22Rv1 (cell line): ENCODE measurements around the gene MAP7.

Experiments
- H3K27ac ChIP-seq: fragments of 450-650 bp; 2 replicates; pipeline ENCODE4 v1.5.1; 2017
- ZFX ChIP-seq: fragments of 450-650 bp; IDR thresholded peaks from 2 replicates; pipeline ENCODE4 v1.6.1; 2017; ENCODE audit warnings: antibody characterized with exemption, borderline replicate concordance
- TF ChIP-seq, protein P1 (sequence below): fragments of 450-650 bp; IDR thresholded peaks from 2 replicates; pipeline ENCODE4 v1.5.1; 2017; ENCODE audit warnings: mild to moderate bottlenecking

MAP7 gene

DNA sequence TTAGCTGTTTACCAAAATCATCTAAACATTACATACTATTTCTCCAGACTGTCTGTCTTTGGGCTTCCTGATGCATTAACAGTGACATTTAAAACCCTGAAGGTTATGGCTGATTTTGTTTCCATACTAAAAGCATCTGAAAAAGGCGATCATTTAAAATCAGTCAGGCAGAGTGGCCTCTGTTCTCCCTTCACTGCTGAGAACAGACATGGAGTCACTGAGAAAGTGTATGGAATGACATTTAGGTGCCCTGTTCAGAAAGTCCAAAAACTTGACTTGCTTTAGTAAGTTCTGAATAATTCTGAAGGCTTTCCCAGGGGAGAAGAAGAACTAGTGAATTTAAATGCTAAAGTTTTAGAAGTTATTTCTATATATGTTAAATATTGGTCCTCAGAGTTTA lies 83.0 kb downstream of the MAP7 start:
- H3K27ac ChIP-seq = no peak overlapping the region
- no peak for TF ChIP-seq ZFX
- TF ChIP-seq, protein P1, sequence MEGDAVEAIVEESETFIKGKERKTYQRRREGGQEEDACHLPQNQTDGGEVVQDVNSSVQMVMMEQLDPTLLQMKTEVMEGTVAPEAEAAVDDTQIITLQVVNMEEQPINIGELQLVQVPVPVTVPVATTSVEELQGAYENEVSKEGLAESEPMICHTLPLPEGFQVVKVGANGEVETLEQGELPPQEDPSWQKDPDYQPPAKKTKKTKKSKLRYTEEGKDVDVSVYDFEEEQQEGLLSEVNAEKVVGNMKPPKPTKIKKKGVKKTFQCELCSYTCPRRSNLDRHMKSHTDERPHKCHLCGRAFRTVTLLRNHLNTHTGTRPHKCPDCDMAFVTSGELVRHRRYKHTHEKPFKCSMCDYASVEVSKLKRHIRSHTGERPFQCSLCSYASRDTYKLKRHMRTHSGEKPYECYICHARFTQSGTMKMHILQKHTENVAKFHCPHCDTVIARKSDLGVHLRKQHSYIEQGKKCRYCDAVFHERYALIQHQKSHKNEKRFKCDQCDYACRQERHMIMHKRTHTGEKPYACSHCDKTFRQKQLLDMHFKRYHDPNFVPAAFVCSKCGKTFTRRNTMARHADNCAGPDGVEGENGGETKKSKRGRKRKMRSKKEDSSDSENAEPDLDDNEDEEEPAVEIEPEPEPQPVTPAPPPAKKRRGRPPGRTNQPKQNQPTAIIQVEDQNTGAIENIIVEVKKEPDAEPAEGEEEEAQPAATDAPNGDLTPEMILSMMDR = no peak

DNA sequence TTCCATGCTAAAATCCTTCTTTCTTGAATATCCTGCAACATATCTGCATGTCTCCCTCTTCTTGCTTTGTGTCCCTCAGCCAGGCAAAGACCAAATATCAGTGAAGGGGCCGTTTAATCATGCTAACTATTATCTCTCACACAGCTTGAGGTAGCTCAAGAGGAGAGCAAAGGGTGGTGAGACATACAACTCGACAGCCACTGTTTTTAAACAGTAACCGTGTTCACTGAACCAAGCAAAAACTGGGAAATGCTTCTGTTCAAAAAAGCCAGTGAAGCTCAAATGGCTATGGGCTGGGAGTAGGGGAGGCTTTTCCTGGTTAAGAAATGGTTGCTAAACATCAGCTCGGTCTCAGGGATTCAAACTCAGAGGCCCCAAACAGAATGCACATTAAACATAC lies 83.4 kb downstream of the MAP7 start:
- no peak overlapping the region for H3K27ac ChIP-seq
- TF ChIP-seq, protein P1 = no peak
- no peak for TF ChIP-seq ZFX

DNA sequence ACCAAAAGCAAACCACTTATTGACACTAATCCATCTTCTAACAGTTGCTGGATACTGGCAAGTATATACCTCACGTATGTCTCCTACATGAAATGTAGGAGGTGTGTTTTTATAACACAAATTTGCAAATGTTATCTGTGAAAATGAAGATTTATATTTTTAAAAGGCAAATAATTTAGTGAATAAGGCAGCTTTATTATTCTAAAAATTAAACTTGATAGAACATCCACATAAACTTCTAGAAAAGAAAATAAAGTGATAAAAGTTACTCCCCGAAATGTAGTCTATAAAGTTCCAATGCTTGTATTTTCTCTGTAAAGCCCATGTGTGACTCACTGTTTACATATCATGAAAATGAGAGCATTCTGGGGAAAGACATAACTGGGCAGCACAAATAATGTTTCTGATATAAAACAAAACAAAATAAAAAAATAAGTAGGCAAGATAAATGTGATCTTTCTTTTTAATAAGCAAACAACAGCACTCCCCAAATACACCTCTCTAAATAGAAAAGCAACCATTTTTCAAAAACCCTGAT lies 84.4 kb downstream of the MAP7 start:
- TF ChIP-seq, protein P1 = no peak
- no peak for TF ChIP-seq ZFX
- no peak overlapping the region for H3K27ac ChIP-seq

DNA sequence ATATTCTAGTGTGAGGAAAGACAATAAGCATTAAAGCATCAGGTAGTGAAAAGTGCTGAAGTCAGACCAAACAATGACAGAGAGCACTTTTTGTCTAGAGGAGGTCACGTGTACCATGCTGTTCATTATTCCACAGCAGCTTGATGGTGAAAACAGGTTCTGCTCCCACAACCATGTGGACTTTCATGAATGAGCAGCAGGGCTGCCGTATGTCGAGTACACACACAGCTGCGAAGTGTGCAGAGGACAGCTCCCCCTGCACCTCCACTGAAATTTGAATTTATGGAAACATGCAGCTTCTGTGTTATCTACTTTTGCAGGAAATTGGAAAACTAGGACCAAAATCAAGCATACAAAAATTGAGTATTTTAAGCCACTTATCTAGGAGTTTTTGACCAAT lies 85.3 kb downstream of the MAP7 start:
- no peak for TF ChIP-seq ZFX
- TF ChIP-seq, protein P1 = no peak
- H3K27ac ChIP-seq = no peak overlapping the region

DNA sequence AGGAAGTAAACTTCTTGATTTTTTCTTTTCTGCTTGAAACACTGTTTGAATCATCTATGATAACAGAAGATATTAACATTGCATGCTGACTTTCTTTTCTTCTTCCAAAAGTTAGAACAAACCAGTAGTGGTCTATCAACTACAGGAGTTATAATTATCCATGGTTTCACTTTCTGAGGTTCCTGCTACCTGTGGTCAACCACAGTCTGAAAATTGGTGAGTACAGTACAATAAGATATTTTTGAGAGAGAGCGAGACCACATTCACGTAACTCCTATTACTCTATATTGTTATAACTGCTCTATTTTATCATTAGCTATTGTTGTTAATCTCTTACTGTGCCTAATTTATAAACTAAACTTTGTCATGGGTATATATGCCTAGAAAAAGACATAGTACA lies 86.1 kb downstream of the MAP7 start:
- H3K27ac ChIP-seq = no peak overlapping the region

DNA sequence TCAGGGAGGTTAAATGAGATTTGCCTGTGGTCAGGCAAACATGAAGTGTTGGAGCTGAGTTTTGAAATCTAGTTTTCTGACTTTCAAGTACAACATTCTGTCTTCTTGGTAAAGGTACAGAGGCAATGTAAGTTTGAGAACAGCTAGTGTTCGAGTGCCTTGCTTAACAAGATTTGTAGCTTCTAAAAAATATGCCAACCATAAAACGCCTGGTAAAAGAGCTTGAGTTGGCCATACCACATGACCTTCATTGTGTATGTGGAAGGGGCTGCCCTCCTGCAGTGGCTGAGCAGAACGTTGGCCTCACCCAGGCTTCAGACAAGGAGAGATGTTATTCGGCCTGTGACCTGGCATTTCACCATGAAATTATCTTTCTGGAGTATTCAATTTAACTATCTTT lies 86.5 kb downstream of the MAP7 start:
- no peak for TF ChIP-seq ZFX
- TF ChIP-seq, protein P1 = no peak

More for the DNA sequence above, 86.1 kb downstream of the MAP7 start:
- TF ChIP-seq, protein P1 = no peak
- TF ChIP-seq ZFX = no peak

DNA sequence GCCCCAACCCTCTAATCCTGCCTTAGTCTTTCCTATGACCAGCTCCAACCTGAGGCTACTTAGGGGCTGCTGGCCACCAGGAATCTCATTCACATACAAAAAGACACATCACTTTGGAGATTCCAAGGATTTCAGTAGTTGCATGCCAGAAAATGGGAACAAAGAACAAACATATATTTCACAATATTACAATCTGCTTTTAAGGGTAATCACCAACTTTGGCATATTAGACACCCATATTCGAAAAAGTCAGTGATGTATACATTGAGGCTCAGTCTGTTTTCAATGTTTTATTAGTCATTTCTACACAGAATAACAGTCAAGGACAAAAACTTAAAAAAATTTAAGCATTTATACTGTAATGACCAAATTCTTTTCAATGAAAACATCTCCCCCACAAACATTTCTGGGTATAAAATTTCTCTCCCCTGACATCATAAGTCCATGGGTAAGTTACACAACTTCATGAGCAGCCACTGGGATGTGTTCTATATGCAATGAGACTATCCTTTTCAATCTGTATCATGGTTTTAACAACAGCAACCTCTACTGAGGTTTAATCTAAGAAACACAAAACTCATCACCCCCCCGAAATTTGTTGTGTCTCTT lies 103.5 kb downstream of the MAP7 start:
- no peak overlapping the region for H3K27ac ChIP-seq
- no peak for TF ChIP-seq ZFX
- TF ChIP-seq, protein P1 = no peak

More for the DNA sequence above, 86.5 kb downstream of the MAP7 start:
- H3K27ac ChIP-seq = no peak overlapping the region
